Measurements from ENCODE around the gene ZNF451. TPM values are rescaled to one million over a fixed set of nuclear protein-coding genes. Genes with fewer than 3 reads are reported as not detected.

ZNF451 gene
- total RNA-seq, 1 donor from 2014 or later, result 25.5 TPM

GRCh38 chr6:57172136-57173055 is 82.4 kb downstream of the ZNF451 start, which contains the start of gene BAG2:
Gene BAG2 (plus strand): TSS chr6:57172326. CDS start chr6:57172698, 372 bp downstream.
- TF ChIP-seq, protein P1, sequence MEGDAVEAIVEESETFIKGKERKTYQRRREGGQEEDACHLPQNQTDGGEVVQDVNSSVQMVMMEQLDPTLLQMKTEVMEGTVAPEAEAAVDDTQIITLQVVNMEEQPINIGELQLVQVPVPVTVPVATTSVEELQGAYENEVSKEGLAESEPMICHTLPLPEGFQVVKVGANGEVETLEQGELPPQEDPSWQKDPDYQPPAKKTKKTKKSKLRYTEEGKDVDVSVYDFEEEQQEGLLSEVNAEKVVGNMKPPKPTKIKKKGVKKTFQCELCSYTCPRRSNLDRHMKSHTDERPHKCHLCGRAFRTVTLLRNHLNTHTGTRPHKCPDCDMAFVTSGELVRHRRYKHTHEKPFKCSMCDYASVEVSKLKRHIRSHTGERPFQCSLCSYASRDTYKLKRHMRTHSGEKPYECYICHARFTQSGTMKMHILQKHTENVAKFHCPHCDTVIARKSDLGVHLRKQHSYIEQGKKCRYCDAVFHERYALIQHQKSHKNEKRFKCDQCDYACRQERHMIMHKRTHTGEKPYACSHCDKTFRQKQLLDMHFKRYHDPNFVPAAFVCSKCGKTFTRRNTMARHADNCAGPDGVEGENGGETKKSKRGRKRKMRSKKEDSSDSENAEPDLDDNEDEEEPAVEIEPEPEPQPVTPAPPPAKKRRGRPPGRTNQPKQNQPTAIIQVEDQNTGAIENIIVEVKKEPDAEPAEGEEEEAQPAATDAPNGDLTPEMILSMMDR (IDR thresholded peaks at IDR 0.05; ENCODE audit: borderline replicate concordance), result peak; percentile 45
- H3K27me3 ChIP-seq (ENCODE audit: low read depth), result no peaks in the 10 kb centered on the region

DNA sequence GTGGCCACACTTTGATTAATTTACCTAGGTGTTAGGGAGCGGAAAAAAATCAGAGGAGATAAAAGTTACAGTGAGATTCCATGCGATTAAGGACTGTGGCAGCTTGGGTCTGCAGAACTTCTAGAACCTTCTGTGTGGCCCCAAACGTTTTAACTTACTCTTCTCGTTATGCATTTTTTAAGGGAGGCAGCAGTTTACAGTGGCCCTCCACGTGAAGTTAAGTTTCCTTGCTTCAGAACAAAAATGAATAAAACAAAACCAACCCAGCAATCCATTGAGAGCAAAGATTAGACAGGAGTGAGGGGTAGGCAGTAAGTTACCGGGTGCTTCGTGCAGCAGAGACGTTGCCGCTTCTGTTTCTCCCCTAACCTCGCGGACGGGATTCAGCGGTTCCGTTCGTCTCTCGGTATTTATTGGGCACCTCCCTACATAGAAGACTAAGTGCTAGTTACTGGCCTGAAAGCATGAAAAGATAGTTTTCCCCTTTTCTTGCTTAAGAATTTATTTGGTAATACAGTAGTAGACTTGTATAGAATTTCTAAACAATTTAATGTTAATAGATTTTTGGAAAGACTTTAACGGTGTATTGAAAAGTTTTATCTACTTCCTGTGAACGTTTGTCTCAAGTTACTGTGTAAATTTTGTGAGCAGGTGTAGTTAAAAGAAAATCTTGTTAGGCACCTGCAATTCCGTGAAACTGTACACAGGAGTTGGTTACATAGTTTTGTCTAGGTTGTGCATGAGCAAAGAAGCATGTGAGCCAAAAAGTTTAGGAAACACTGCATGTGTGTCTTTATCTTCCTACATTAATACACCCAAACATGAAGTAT is 83.3 kb downstream of the ZNF451 start:
- Histone ChIP-seq H3K4me1 (peaks cover 61% of the 10 kb centered on the region), H3K36me3 (peaks cover 6% of the 10 kb centered on the region), H3K27me3 (ENCODE audit: low read depth) (no peaks in the 10 kb centered on the region), H3K4me3 (peak overlapping the region; percentile 83), H3K27ac (replicated peaks) (peak overlapping the region; percentile 95), H3K9me3 (replicated peaks) (no peaks in the 10 kb centered on the region)
- TF ChIP-seq, protein P1 (IDR thresholded peaks at IDR 0.05; ENCODE audit: borderline replicate concordance), result no peak
- no peak for DNase-seq
- intact Hi-C loops (cut with micrococcal nuclease), result no loop called here

More at GRCh38 chr6:57172136-57173055, 82.4 kb downstream of the ZNF451 start, which contains the start of gene BAG2:
- DNase-seq, result peak; percentile 90
- intact Hi-C loops (cut with micrococcal nuclease), result no loop called here
- peaks cover 55% of the 10 kb centered on the region for H3K4me1 ChIP-seq
- H3K9me3 ChIP-seq (replicated peaks), result no peaks in the 10 kb centered on the region
- peak within 1 kb of the TSS; percentile 83 for H3K4me3 ChIP-seq
- peak within 1 kb of the TSS; percentile 95 for H3K27ac ChIP-seq (replicated peaks)
- peaks cover 7% of the 10 kb centered on the region for H3K36me3 ChIP-seq

DNA sequence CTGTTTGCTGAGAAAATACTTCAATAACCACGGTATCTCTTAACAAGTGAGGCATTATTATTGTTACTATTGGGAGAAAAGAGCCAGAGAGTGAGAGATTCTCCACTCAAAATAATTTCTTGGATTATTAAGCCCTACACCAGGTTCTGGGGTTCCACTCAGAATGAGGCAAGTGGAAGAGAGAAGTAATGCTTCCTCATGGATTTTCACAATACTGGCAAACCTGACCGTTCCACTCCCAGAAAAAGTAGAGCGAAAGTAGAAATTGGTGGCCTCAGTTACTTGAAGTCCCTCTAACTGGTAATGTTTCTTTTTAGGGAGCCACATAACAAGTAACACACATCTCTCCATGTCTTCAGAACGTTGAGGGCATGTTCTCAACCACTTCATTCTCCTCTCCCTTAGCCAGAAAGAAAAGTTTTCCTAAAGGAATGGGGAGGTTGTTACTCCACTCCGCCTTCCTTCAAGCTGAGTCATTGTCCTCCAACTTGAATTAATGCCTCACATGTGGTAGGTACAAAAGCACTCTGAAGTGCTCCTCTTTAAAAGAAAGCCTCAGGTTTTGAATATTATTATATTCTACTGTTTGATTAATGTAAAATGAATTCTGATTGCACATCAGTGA is 84.0 kb downstream of the ZNF451 start:
- H3K27ac ChIP-seq (replicated peaks), result peak overlapping the region; percentile 95
- no peak for DNase-seq
- H3K9me3 ChIP-seq (replicated peaks), result no peaks in the 10 kb centered on the region
- H3K4me1 ChIP-seq, result peaks cover 68% of the 10 kb centered on the region
- TF ChIP-seq, protein P1 (IDR thresholded peaks at IDR 0.05; ENCODE audit: borderline replicate concordance), result no peak
- H3K27me3 ChIP-seq (ENCODE audit: low read depth), result no peaks in the 10 kb centered on the region
- H3K36me3 ChIP-seq, result no peaks in the 10 kb centered on the region
- intact Hi-C loops (cut with micrococcal nuclease), result no loop called here
- H3K4me3 ChIP-seq, result peak overlapping the region; percentile 83

DNA sequence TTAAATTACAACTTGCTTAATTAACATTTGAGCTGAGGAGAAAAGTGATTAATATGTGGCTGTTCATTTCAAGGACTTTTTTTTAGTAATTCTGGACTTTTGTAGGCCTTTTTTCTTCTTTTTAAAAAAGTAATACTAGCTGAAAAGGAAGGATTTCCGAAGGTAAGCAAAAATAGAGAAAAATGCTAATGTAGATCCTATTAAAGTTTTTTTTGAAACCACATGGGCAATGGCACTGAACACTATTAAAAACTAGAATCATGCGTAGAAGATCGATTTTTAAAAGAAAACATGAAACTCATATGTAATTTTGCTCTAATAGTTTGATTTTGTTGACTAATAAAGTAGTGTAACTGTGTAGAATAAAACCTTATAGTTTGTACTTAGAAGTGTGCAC is 84.5 kb downstream of the ZNF451 start:
- Histone ChIP-seq H3K4me1 (peaks cover 74% of the 10 kb centered on the region), H3K4me3 (peak overlapping the region; percentile 83), H3K27ac (replicated peaks) (peak overlapping the region; percentile 95), H3K9me3 (replicated peaks) (no peaks in the 10 kb centered on the region), H3K27me3 (ENCODE audit: low read depth) (no peaks in the 10 kb centered on the region), H3K36me3 (no peaks in the 10 kb centered on the region)
- TF ChIP-seq, protein P1 (IDR thresholded peaks at IDR 0.05; ENCODE audit: borderline replicate concordance), result no peak
- intact Hi-C loops (cut with micrococcal nuclease), result no loop called here
- no peak for DNase-seq
